ENCODE measurements around the gene PIAS1.

DNA sequence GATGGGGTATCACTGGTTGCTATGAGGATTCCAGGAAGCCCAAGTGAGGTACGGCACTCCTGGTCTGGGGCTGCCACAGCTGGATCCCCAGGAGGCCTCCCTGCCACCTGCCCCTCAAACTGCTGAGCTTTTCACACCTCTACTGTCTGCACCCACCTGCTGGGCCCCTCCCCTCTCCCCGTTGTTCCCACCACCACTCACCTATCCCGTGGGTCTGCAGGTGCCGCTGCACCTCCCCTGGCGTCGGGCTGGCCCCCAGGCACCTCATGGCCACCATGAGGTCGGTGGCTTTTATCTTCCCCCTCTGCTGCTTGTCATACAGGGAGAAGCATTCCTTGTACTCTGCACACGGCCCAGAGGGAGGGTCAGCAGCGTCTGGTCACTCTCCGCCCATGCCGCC, 145.2 kb downstream of the PIAS1 start:
- TF ChIP-seq TCF12 (IDR thresholded peaks at IDR 0.05; ENCODE audit: low read depth) (no peak), EGR1 (IDR thresholded peaks at IDR 0.05) (no peak), RAD21 (IDR thresholded peaks at IDR 0.05; ENCODE audit: low read depth) (no peak), FOXM1 (IDR thresholded peaks at IDR 0.05; ENCODE audit: borderline replicate concordance, low read depth) (no peak)
